K562 (cell line): ENCODE results near the gene ZC3HAV1L. TPM values are rescaled to one million over a fixed set of nuclear protein-coding genes. Genes with fewer than 3 reads are reported as not detected.

Source experiments
- ATAC-seq: fragments of 200-7000 bp; cut with Tn5 transposase; 3 replicates; pipeline ENCODE4 v1.9.1; 2020; ENCODE audit warnings: moderate library complexity
- BruUV-seq: library from RNA; stranded (reverse); fragments of 400-500 nt; replicated peaks from 2 replicates; lab custom pipeline; 2021; lab: Mats Ljungman, UMichigan
- CTCF ChIA-PET: fragments of 300-600 bp; formaldehyde crosslinking; extraction: SDS; loops from one replicate; lab custom pipeline; 2021; ENCODE audit warnings: low intra/inter-chr PET ratio; lab: Yijun Ruan, JAX
- POLR2A ChIA-PET: fragments of 300-600, 350-650 bp; sonication (Branson Sonifier 250); formaldehyde crosslinking; extraction: SDS; loops from one replicate; lab custom pipeline; 2021; ENCODE audit warnings: antibody characterized with exemption, inconsistent platforms; lab: Yijun Ruan, JAX
- DNase-seq, 4 experiments: peaks; one replicate each; pipeline versions ENCODE4 v3.0.0 to v3.0.0-alpha.2; 2011 to 2018; ENCODE audit warnings: low spot score in 3 of 4, mixed read lengths in 3 of 4; ENCODE audit errors: extremely low read depth in 1 of 4
- FAIRE-seq: peaks from 2 replicates; lab custom pipeline; 2011; peaks lifted over from hg19 to GRCh38; lab: Jason Lieb, UNC
- H2AFZ ChIP-seq: 2 replicates; pipeline ENCODE4 v1.6.0; 2011; ENCODE audit warnings: low read depth, low read length, control low read depth, inconsistent platforms
- H3K27ac ChIP-seq: fragments of 200-600 bp; 3 replicates; pipeline ENCODE4 v1.8.0; 2011; ENCODE audit warnings: low read depth, mild to moderate bottlenecking, control low read depth, inconsistent platforms, low read length, moderate library complexity, mixed read lengths; ENCODE audit errors: extremely low read depth
- H3K27me3 ChIP-seq, 2 experiments: fragments of 300-600 bp in 1 of 2; 2 replicates in 1 of 2; 3 replicates in 1 of 2; pipeline versions ENCODE4 v1.6.0 to v1.8.0; 2011; ENCODE audit warnings: inconsistent platforms in 2 of 2, low read length in 2 of 2, mild to moderate bottlenecking in 1 of 2, mixed read lengths in 1 of 2, moderate library complexity in 1 of 2; ENCODE audit not compliant: control insufficient read depth in 2 of 2, insufficient read depth in 2 of 2
- H3K36me3 ChIP-seq: fragments of 300-600 bp; 3 replicates; pipeline ENCODE4 v1.8.0; 2011; ENCODE audit warnings: mild to moderate bottlenecking, low read length, inconsistent platforms; ENCODE audit not compliant: control insufficient read depth, insufficient read depth
- H3K4me1 ChIP-seq, 2 experiments: fragments of 200-600 bp in 1 of 2; replicated peaks in 1 of 2; 2 replicates in 1 of 2; 3 replicates in 1 of 2; pipeline versions ENCODE4 v1.5.1 to v1.8.0; 2011; ENCODE audit warnings: inconsistent platforms in 2 of 2, low read length in 2 of 2, mild to moderate bottlenecking in 1 of 2, mixed read lengths in 1 of 2, moderate library complexity in 1 of 2; ENCODE audit not compliant: control insufficient read depth in 2 of 2, insufficient read depth in 2 of 2
- H3K4me2 ChIP-seq: 2 replicates; pipeline ENCODE4 v1.6.1; 2011; ENCODE audit warnings: low read length, control low read depth, inconsistent platforms, mixed read lengths; ENCODE audit not compliant: insufficient read depth
- H3K4me3 ChIP-seq: fragments of 200-600 bp; sonication (generic), shearing (Covaris generic); 2 replicates; pipeline ENCODE4 v1.5.1; 2016; ENCODE audit warnings: control low read depth, inconsistent platforms
- H3K79me2 ChIP-seq: fragments of 200-600 bp; 3 replicates; pipeline ENCODE4 v1.8.0; 2011; ENCODE audit warnings: low read length, inconsistent platforms; ENCODE audit not compliant: control insufficient read depth, insufficient read depth
- H3K9ac ChIP-seq, 2 experiments: 2 replicates each; pipeline versions ENCODE4 v1.6.0 to v1.6.1; 2011; ENCODE audit warnings: low read depth in 2 of 2, low read length in 2 of 2, control low read depth in 1 of 2, inconsistent platforms in 1 of 2, mild to moderate bottlenecking in 1 of 2, mixed read lengths in 1 of 2; ENCODE audit not compliant: insufficient read depth in 1 of 2
- H3K9me1 ChIP-seq: one replicate; pipeline ENCODE4 v1.6.0; 2011; ENCODE audit warnings: inconsistent platforms, mild to moderate bottlenecking, low read length, moderate library complexity; ENCODE audit not compliant: control insufficient read depth, insufficient read depth
- H3K9me3 ChIP-seq: replicated peaks from 2 replicates; pipeline ENCODE4 v1.5.1; 2011; ENCODE audit warnings: low read depth, low read length, inconsistent platforms; ENCODE audit not compliant: control insufficient read depth, insufficient read depth
- H4K20me1 ChIP-seq: replicated peaks from 2 replicates; pipeline ENCODE4 v1.6.1; 2011; ENCODE audit warnings: low read length, inconsistent platforms, mixed read lengths; ENCODE audit not compliant: control insufficient read depth, insufficient read depth
- ARNT ChIP-seq, 2 experiments: fragments of 450-650 bp; IDR thresholded peaks; 2 replicates each; pipeline ENCODE4 v1.6.1; 2016; ENCODE audit warnings: mild to moderate bottlenecking in 1 of 2
- CREM ChIP-seq: IDR thresholded peaks from 2 replicates; pipeline ENCODE4 v1.6.1; 2014; ENCODE audit warnings: antibody characterized with exemption, low read depth
- E2F5 ChIP-seq: sonication (generic); formaldehyde crosslinking; IDR thresholded peaks from 2 replicates; pipeline ENCODE4 v1.8.0; 2022; ENCODE audit warnings: mild to moderate bottlenecking, missing genetic modification reagents
- EP300 ChIP-seq: IDR thresholded peaks from 2 replicates; pipeline ENCODE4 v1.6.1; 2012; ENCODE audit warnings: low read length, improper control_type of control experiment
- ETV5 ChIP-seq: sonication (generic); formaldehyde crosslinking; IDR thresholded peaks from 2 replicates; pipeline ENCODE4 v1.4.0; 2020; ENCODE audit warnings: low read depth, mild to moderate bottlenecking, missing genetic modification reagents
- MEIS2 ChIP-seq: fragments of 450-650 bp; IDR thresholded peaks from 2 replicates; pipeline ENCODE4 v1.6.1; 2014; ENCODE audit warnings: mild to moderate bottlenecking; ENCODE audit not compliant: partially characterized antibody
- NFRKB ChIP-seq: fragments of 450-650 bp; IDR thresholded peaks from 2 replicates; pipeline ENCODE4 v1.6.1; 2016; ENCODE audit warnings: low read depth
- RAD21 ChIP-seq, 2 experiments: fragments of 250-450 bp in 1 of 2; fragments of 450-650 bp in 1 of 2; sonication (Bioruptor Pico) in 1 of 2; formaldehyde crosslinking in 1 of 2; IDR thresholded peaks in 1 of 2; conservative IDR thresholded peaks in 1 of 2; 2 replicates each; pipeline versions ENCODE4 v1.4.0 to v1.8.0; 2020 to 2022; ENCODE audit warnings: mild to moderate bottlenecking in 2 of 2, moderate library complexity in 1 of 2
- RCOR1 ChIP-seq, 2 experiments: IDR thresholded peaks; 2 replicates each; pipeline ENCODE4 v1.6.1; 2012; ENCODE audit warnings: low read depth in 2 of 2, low read length in 2 of 2, borderline replicate concordance in 1 of 2, improper control_type of control experiment in 1 of 2
- SAFB ChIP-seq: fragments of 200-400 bp; formaldehyde crosslinking; IDR thresholded peaks from 2 replicates; pipeline ENCODE4 v1.6.1; 2017; ENCODE audit warnings: low read depth, low read length, borderline replicate concordance
- SIX5 ChIP-seq, 2 experiments: IDR thresholded peaks; 2 replicates each; pipeline ENCODE4 v1.6.1; 2011; ENCODE audit warnings: low read length in 2 of 2, borderline replicate concordance in 1 of 2, low read depth in 1 of 2, mild to moderate bottlenecking in 1 of 2, moderate library complexity in 1 of 2; ENCODE audit not compliant: insufficient read depth in 1 of 2
- SMARCE1 ChIP-seq: fragments of 450-650 bp; IDR thresholded peaks from 2 replicates; pipeline ENCODE4 v1.7.1; 2016; ENCODE audit warnings: mild to moderate bottlenecking
- SMC3 ChIP-seq: conservative IDR thresholded peaks from 2 replicates; pipeline ENCODE4 v1.6.1; 2011; ENCODE audit warnings: low read depth, low read length, improper control_type of control experiment; ENCODE audit not compliant: insufficient read depth
- SPI1 ChIP-seq: IDR thresholded peaks from 2 replicates; pipeline ENCODE4 v1.6.1; 2011; ENCODE audit warnings: low read depth, low read length, control low read depth, borderline replicate concordance
- TEAD1 ChIP-seq, 2 experiments: fragments of 450-650 bp in 1 of 2; sonication (generic) in 1 of 2; formaldehyde crosslinking; IDR thresholded peaks; 2 replicates each; pipeline versions ENCODE4 v1.4.0 to v1.8.0; 2020 to 2022; ENCODE audit warnings: mild to moderate bottlenecking in 2 of 2, missing genetic modification reagents in 1 of 2
- THAP12 ChIP-seq: fragments of 250-450 bp; sonication (Bioruptor Pico); IDR thresholded peaks from 2 replicates; pipeline ENCODE4 v1.9.0; 2021; ENCODE audit warnings: mild to moderate bottlenecking, inconsistent platforms
- ZBED1 ChIP-seq: IDR thresholded peaks from 2 replicates; pipeline ENCODE4 v1.6.1; 2014
- ZNF41 ChIP-seq: fragments of 250-450 bp; sonication (Bioruptor Pico); conservative IDR thresholded peaks from 2 replicates; pipeline ENCODE4 v1.4.0; 2020; ENCODE audit warnings: mild to moderate bottlenecking
- ZNF77 ChIP-seq: fragments of 250-450 bp; sonication (Bioruptor Pico); IDR thresholded peaks from 2 replicates; pipeline ENCODE4 v1.5.0; 2020
- WGBS: fragments of 100-300 bp; shearing (Covaris generic); methylation state at CpG from one replicate; pipeline ENCODE4 v1.1.6; 2016; ENCODE audit warnings: low coverage, mixed read lengths; ENCODE audit not compliant: insufficient coverage; ENCODE audit errors: missing lambda C conversion rate; 5-methylcytosine and 5-hydroxymethylcytosine counted together
- in situ Hi-C: fragments of 300-500 bp; cut with MboI; formaldehyde crosslinking; loops from 4 replicates; pipeline ENCODE4 v1.15.0; 2018; ENCODE audit warnings: inconsistent platforms, mixed read lengths
- intact Hi-C: fragments of 100-400 bp; cut with micrococcal nuclease; formaldehyde crosslinking; loops from 2 replicates; pipeline ENCODE4 v1.14.2; 2022
- polyA plus RNA-seq, 8 experiments: library from polyadenylated mRNA; depleted of rRNA in 4 of 8; stranded (reverse) in 5 of 8; unstranded in 3 of 8; fragments of >200 nt; fragmentation: Nextera tagmentation in 2 of 8; fragmentation: Illumina TruSeq in 1 of 8; extraction: Ambion mirVana in 2 of 8; extraction: Trizol in 1 of 8; gene quantifications; 2 replicates each; pipeline versions ENCODE4 v1.2.1 to v1.2.3, GENCODE V29; 2011 to 2014; ENCODE audit warnings: inconsistent platforms in 1 of 8, missing spikeins in 1 of 8
- total RNA-seq, 7 experiments: library from RNA; depleted of rRNA in 6 of 7; stranded (reverse); fragments of >200 nt in 6 of 7; fragmentation: Illumina TruSeq in 2 of 7; extraction: Trizol in 2 of 7; gene quantifications; 2 replicates each; pipeline versions ENCODE4 v1.2.1 to v1.2.3, GENCODE V29; 2011 to 2021; ENCODE audit warnings: low replicate concordance in 1 of 7

The ZC3HAV1L gene
- total and polyA plus RNA-seq, 9 of the 15 experiments (the other 6 are each of a cell fraction or from before 2014, with no cell fraction given) = not detected

GRCh38 chr7:139075031-139075652 is 39.3 kb upstream of the ZC3HAV1L start (continued):
- TF ChIP-seq RAD21 (CRISPR knock-in tag; conservative IDR thresholded peaks at IDR 0.05 in 1 of 2, IDR thresholded peaks at IDR 0.05 in 1 of 2) (peak; percentile 81 to 83), TEAD1 (CRISPR knock-in tag; IDR thresholded peaks at IDR 0.05) (peak; percentile 95 to 98), THAP12 (no peak), CREM (peak; percentile 26; the same call in 1 of the 2 replicates), RCOR1 (IDR thresholded peaks at IDR 0.05; ENCODE audit: borderline replicate concordance in 1 of 2, low read depth in 2 of 2, low read length in 2 of 2) (peak in 1 of 2 experiments; percentile 71; a peak in 2 of 4 replicates), SMC3 (peak; percentile 80)

GRCh38 chr7:139072796-139073195 is 37.0 kb upstream of the ZC3HAV1L start:
- Histone ChIP-seq H3K36me3 (peaks cover 85% of the 10 kb centered on the region), H3K27ac (no peak overlapping the region)
- intact Hi-C loops = no loop called here
- no peak for TF ChIP-seq EP300
- TF ChIP-seq ARNT (IDR thresholded peaks at IDR 0.05) = no peak
- peak; percentile 86 for TF ChIP-seq SPI1
- no peak for TF ChIP-seq E2F5 (CRISPR knock-in tag)
- no peak for TF ChIP-seq SIX5 (IDR thresholded peaks at IDR 0.05; ENCODE audit: borderline replicate concordance in 1 of 2, insufficient read depth in 1 of 2, low read depth in 1 of 2, low read length in 2 of 2)
- TF ChIP-seq NFRKB = no peak
- no peak for TF ChIP-seq SAFB
- TF ChIP-seq MEIS2 = peak; percentile 18
- no peak for TF ChIP-seq ETV5 (CRISPR knock-in tag)
- TF ChIP-seq ZNF77 = no peak
- TF ChIP-seq ZBED1 = no peak
- no peak for TF ChIP-seq ZNF41 (CRISPR knock-in tag)
- no peak for TF ChIP-seq SMARCE1

More at GRCh38 chr7:139072796-139073195, 37.0 kb upstream of the ZC3HAV1L start:
- Histone ChIP-seq H3K9me3 (no peaks in the 10 kb centered on the region), H4K20me1 (0 out of 2 replicates have a peak, but pooled peaks cover 8% of the 10 kb centered on the region), H3K4me3 (no peak overlapping the region), H3K4me2 (no peak overlapping the region), H3K9ac (no peak overlapping the region), H3K79me2 (no peaks in the 10 kb centered on the region), H3K4me1 (peaks cover 0 to 3% of the 10 kb centered on the region in 2 experiments; a peak in 2 of 5 replicates), H3K27me3 (no peaks in the 10 kb centered on the region), H2AFZ (no peak overlapping the region), H3K9me1 (no peaks in the 10 kb centered on the region)
- WGBS = 65% methylated on average over 8 of the region's 8 CpGs
- no TSS peak for BruUV-seq
- no peak for ATAC-seq
- FAIRE-seq = no peak
- no peak for DNase-seq
- ChIA-PET CTCF (interaction anchor here (0.6 to 3.8 kb wide), 2 partner anchors 55 to 1161 kb away, joined by 3 to 51 read pairs; no protein-coding TSS in a partner anchor), POLR2A (interaction anchor here (0.7 kb wide), 1 partner anchor 14 kb away, joined by 3 read pairs; no protein-coding TSS in a partner anchor)
- in situ Hi-C loops = no loop called here
